Stimulated activated CD8-positive, alpha-beta memory T cell treated with anti-CD3 and anti-CD28 coated beads, Interleukin-2, amount 100 ng/mL, for 48 hours (primary cell): Measurements from ENCODE around the gene GAS7.
"Not testable (repeated sequence)": the region's sequence is repeated elsewhere in the genome, so short reads cannot be mapped to it uniquely, and the experiment has no call there.

Source experiments
- DNase-seq, 2 donors: peaks; one replicate each; pipeline ENCODE4 v3.0.0-alpha.2; 2020; ENCODE audit warnings: low read depth in 2 of 2

Gene GAS7

DNA sequence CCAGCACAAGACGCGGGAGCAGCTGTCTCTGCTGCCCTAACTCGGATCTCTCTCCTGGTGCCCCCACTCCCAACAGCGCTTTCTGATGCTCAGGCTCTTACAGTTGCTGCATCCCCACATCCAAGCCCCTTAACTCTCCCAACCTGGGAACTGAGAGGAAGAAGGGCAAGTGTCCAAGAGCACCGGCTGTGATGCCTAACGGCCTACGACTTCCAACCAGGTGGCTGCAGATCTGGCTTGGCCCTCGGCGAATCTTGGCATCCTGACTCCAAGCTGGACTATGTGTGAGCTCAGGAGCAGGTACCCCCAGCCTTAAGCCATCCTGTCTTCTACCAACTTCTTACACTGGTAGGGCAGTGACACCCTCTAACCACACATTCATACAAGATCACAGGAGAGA, 255.1 kb downstream of the GAS7 start:
- no peak for DNase-seq

DNA sequence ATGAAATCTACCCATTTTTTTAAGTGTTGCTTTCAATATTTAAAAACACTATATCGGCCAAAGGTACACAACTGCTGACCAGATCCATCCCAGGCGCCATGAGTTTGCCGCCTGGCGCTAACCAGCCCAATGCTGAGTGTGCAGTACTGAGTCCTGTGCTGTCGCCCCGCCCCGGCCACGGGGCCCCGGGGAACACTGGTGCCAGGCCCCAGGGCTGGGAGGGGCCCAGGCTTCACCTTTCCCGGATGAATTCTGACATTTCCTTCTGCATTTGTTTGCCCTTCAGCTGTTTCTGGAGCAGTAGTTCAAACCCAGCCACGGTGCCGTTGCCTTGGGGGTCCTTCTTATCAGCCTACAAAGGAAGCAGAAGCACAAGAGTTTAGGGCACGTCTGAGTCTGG, 255.5 kb downstream of the GAS7 start:
- DNase-seq: no peak

DNA sequence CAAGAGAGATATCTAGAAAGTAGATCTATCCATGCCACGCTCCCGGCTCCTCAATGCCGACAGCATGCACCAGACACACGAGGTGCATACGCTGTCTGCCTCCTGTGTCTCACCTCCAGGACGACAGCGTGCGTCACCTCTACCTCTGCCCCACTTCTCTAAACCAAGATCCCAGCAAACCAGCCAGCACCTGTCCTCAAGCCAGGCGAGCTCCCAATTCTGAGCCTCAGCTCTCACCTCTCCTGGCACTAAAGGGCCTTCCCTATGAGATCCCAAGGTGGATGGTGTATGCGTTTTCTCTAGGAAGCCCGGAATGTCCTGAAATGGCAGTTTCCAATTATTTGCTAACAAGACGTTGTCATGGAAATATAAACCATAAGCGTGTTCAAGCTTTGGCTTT, 257.1 kb downstream of the GAS7 start:
- DNase-seq: no peak

DNA sequence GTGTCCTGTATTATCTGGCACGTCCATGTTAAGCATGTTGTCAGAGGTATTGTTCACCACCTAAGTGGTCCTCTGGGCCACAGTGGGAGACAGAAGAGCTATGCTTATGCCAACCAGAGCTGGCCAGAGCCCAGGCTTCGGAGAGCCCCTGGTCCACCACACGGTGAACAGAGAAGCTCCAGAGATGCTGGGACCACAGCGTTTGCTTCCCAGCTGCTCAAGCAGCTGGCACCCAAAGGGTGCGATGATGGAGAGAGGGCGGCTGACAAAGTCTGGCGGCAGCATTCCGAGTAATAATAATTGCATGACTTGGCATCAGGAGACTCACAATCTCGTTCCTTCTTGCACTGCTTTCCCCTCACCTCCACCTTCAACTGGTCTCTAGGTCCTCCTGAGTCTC, 257.6 kb downstream of the GAS7 start:
- no peak for DNase-seq

DNA sequence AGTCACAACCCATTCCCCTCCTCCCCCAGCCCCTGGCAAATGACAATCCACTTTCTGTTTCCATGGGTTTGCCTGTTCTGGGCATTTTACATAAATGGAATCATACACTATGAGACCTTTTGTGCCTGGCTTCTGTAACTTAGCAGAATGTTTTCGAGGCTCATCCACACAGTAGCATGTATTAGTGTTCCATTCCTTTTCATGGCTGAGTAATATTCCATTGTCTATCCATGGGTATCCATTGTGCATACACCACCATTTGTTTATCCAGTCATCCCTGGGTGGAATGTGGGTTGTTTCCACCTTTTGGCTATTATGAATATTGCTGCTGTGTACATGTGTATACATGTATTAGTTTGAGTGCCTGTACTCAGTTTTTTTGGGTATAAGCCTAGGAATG, 259.6 kb downstream of the GAS7 start:
- DNase-seq: no peak

DNA sequence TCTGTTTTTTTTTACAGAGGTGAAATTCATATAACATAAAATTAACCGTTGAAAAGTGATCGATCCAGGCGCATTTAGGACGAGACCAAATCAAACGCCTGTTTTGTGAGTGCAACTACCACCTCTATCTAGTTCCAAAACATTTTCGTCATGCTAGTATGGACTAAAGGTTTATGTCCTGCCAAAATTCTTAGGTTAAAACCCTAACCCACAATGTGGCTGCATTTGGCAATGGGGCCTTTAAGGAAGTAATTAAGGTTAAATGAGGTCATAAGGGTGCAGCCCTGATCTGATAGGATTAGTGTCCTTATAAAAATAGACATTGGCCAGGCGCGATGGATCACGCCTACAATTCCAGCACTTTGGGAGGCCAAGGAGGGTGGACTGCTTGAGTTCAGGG, 260.5 kb downstream of the GAS7 start:
- no peak for DNase-seq

DNA sequence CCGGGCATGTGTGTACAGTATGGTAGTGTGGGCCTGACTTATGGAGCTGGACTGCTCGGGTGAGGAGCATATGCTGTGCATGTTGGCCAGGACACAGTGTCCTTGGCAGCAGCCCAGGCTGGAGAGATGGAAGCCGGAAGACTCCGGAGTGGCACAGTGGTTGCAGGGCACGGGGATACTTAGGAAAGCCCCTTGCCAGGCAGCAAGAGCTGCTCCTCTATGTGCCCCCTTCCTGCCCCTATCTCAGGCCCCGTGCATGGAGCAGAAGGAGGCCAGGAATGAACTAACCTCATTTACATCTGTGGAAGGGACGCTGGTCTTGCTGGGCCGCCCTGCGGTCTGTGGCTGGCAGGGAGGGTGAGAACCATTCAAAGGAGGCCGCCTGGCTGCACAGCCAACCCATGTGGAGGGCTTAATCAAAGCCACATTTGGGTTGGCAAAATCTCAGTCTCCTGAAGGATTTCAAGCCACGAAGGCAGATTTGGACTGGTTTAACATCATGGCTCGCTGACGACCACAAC, 261.1 kb downstream of the GAS7 start:
- DNase-seq: no peak

DNA sequence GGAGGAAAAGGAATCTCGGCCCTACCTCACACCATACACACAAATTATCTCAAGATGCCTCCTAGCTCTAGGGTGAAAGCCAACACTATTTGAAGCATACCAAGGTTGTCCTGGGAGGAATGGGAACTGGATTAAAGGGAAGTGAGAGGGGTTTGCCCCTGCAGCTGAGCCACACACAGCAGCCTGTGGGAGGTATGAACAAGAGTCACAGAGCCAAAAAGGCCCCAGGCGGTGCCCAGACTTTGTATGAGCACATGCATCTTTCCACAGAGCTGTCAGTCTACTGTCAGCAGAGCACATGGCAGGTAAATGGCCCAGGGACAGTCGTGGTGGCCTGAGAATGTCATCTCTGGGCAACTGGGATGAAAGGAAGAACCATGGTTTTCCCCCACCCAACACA, 262.3 kb downstream of the GAS7 start:
- no peak for DNase-seq

DNA sequence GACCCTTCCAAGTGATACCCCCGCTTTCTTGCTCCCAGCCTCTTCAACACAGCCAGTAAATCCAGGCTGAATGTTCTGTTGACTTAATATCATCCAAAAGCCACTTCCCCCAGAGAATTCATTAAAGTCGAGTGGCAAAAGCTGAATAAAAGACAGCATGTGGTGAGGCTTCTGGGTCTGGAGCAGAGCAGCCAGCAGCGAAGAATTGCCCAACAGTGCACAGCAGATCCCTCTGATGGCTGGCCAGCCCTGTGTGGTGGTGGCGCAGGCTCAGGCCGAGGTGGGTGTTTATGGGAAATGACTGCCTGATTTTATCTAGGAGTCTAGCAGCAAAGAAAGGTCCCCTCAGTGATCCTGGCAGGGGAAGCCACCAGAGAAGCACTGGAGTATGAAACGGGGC, 263.0 kb downstream of the GAS7 start:
- no peak for DNase-seq

DNA sequence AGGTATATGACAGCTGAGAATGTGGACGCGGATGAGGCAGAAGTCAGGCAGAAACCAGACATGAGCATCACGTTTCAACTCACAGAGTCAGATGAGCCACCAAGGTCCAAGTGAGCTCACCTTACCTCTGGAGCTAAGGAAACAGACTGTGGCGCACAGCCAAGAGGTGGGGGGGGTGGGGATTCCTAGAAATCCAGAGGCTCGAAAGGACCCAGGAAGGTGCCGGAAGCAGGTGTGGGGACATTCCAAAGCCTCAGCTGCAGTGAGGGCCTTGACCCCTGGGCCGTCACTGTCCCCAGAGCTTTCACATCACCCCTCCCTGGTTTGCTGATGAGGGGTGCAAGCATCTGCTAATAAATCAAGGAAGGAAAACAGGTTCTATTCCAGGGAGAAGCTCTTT, 264.1 kb downstream of the GAS7 start:
- no peak for DNase-seq

DNA sequence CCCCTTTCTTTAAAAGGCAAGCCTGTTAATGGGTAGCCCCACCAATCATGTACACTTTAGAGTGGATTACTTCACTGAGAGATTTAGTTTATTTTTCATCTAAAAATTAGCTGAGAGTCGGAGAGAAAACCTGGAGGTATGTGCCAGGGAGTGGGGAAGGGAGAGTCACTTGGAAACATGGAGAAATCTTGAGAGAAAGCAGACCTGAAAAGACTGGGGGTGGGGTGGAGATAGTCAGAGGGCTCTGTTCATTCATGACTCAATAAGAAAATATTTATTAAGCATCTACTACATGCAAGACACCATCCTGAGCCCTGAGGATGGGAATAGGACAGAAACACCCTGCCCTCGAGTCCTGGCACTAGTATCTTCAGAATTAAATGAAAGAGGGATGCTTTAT, 265.9 kb downstream of the GAS7 start:
- DNase-seq: no peak

DNA sequence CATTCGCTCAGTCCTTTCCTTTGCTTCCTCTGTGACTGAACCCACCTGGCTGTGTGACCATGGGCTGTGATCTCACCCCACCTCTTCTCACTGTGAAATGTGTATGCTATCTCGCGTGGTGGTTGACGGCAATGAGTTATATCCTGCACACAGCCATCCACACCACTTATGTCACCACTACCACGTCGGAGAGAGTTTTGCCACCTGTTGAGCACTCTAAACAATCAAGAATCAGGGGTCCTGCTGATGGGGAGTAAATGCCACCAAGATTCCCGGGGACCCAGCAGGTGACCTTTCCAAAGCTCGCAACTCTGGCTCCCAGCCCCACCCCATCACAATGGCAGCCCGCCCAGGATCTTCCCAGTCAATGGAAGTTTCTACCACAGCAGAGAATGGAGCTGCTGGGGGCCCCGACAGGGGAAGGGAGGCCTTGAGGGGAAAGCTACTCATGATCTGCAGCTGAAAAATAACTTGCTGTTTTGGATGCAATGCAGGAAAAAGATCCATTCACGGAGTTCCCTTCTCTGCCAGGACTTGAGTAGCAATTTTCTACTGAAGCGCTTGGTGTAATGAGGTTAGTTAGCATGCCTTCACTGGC, 267.2 kb downstream of the GAS7 start:
- no peak for DNase-seq

DNA sequence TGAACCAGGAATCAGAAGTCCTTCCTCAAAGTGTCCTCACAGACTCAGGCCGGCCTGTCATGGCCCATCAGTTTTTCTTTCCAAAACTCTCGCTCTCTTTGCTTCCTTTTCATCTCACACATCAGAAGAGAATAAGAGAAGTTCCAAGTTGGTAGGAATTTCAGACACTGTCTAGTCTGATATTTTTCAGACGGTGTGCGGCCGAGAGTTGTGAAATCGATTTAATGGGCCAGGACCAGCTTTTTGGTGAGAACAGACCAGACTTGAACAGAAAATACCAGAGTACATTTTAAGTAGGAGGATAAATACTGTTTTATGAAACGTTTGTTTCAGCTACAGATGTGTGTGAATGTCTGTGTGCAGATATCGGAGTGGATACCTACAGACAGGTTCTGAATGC, 268.5 kb downstream of the GAS7 start:
- DNase-seq: no peak

DNA sequence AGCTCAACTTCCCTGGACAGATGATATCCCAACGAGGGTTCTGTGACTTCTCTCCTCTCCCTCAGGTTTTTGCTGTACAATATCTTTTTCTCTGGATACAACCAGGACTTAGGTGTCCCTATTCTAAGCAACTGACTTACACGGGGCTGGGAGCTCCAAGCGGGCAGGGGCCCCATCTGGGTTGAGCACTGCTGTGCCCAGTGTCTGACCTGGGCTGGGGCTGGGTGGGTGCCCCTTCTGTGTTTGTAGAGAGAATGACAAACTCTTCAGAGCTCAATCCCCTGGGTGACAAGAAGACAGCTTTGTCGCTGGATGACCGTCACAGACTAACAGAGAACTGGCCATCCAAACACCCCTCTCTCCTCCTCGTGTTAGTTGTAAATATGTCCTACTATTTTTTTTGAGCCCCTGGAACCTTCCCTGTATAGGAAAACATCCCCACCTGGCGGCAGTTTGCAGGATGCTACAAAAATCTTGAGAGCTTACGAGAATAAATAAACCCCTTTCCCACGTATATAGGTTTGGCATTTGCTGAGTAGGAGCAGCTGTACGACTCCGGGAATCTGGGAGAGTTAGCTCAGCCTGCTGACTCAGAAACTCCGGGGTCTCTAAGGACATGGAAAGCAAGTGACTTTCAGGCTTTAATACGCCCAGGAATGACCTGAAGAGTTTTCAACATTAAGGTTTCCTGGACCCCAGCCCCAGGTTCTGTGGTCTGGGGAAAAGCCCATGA, 269.6 kb downstream of the GAS7 start:
- no peak for DNase-seq

DNA sequence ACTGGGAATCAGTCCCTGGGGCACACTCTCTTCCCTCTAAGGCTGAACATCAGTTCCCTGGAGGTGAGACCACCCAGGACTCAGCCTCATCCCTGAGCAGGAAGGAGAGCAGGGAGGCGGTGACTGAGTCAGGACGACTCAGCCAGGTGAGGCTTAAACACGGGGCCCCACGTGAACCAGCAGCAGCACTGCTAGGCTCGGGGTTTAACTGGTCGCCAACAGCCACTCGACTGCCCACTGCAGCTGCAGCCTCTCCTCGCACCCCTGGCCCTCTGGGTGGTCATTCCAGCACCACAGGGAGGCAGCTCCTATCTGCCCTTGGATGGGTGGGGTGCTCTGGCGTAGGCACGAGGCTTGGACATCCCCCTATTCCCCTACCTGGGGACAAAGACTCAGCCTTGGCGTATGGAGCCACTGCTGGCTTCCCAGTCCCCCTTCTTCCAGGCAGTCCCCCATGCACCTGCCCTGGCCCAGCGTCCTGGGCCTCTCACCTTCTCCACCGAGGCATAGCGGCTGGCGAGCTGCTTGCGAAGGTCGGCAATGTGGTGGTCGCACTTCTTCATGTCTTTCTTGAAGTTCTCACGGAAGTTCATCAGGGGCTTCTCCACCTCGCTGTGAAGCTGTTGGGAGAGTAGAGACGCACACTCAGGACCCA, 272.1 kb downstream of the GAS7 start:
- DNase-seq: no peak

DNA sequence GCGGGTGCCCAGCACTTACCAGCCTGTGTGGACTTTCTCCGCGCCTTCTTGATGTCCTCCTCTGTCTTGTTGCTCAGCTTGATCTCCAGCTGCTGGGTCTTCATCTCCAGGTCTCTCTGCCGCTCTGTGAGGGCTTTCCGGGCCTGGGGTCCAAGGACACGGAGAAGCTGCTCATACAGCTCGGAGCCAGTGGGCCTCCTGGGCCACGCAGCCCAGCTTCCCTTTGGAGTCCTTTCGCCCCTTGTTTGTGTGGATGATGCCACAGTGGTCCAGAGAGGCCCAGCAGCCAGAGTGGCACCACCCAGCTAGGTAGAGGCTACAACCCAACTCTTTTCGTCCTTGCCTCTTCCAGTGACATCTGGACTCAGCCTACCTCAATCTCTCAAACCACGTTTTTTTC, 272.9 kb downstream of the GAS7 start:
- no peak for DNase-seq

DNA sequence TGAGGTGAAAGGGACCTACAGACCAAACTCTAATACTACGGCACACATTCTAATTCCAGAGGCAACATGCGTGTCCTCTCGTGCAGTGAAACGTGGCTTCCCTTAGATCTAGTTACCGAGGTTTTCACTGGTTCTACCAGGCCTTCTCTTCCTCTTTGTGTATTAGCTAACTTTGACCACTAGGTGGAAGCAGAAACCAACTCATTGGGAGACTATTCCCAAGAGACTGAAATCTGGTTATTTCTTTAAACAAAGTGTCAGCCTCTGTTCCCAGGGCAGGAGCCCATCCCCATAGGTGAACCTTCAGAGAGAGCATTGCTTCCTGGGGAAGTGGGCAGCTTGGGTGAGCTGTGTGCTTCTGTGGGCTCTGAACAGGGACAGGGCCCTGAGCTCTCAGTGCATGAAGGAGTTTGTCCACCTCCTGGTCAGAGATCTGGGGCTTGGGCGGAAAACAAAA, 273.6 kb downstream of the GAS7 start:
- DNase-seq: no peak

DNA sequence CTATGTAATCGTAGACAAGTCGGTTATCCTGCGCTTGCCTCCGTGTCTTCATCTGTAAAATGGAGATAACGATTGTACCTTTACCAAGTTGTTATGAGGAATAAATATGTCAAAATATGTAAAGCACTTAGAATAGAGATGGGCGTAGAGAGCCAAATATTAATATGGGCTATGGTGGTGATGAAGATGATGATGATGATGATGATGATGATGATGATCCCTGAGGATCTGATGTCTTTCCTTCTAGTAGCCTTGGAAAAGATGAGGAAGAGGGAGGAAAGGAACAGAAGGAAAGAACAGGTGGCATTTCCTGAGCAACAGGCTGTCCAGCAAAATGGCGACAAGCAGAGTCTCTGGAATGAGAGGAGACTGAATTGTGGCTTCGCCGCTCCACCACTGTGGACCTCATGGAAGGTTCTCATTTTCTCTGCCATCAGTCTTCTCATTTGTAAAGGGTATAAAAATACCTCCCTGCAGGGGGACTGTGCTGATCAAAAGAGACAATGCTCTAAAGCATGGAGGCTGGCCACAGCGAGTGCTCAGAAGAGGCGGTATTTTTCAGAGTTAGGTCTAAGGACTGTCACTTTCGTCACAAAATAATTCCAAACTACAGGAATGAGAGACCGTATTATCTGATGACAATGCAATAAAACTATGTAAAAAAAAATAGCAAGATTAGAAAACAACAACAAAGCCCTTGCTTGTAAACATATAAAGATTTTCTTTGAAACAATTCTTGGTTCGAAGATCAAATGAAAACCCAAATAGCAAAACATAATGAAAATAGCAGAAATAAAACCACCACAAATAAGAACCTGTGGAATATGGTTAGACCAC, 276.2 kb downstream of the GAS7 start:
- DNase-seq: no peak

DNA sequence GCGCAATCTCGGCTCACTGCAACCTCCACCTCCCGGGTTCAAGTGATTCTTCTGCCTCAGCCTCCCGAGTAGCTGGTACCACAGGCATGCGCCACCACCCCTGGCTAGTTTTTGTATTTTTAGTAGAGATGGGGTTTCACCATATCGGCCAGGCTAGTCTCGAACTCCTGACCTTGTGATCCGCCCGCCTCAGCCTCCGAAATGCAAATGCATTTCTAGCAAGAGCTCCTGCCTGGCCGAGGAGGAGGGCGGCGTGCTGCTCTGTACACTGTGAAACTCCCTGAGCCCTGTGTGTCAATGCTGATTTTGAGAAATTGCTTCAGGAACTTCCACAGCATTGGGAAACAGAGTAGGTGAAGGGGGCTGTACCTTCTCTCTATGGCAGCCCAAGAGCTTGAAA, 277.2 kb downstream of the GAS7 start:
- not testable (repeated sequence) for DNase-seq

DNA sequence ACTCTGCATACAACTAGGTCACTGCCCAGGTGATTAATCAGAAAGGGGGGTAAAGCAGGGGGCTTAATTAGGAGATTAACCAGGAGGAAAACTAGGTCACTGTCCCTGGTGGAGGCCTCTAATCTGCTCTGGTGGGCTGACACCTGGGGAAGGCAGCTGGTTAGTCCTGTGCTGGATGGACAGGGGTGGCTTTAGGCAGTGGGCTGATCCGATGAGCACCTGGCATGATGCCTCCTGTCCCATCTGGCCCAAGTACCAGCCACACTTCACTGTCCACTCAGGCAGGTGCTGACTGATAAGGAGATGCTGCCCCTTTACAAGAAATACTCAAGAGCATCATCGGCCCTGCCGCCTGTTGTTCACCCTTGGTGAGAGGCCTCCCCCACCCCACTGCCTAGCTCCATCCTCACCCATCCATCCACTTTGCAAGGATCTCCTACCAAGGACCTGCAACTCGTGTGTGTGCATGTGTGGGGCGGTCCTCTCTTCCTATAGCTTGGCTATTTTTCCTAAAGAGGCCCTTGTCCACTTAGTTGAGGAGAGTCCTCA, 279.5 kb downstream of the GAS7 start:
- no peak for DNase-seq

DNA sequence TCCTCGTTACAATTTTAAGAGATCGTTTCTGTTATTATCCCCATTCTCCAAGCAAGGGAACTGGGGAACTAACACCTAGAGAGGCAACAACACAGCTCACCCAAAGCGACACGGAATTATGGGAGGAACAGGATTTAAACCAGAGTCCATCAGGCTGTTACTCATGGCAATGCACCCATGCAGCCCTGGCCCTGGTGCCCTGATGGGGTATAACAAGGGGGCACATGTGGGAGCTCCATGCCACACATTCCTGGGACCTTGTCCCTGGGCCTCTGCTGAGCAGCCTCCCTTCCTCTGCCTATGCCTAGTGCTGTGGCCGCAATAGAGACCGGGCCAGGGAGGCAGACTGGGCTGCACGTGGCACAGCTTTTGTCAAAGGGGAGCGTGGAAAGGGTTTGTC, 280.1 kb downstream of the GAS7 start:
- DNase-seq: no peak

DNA sequence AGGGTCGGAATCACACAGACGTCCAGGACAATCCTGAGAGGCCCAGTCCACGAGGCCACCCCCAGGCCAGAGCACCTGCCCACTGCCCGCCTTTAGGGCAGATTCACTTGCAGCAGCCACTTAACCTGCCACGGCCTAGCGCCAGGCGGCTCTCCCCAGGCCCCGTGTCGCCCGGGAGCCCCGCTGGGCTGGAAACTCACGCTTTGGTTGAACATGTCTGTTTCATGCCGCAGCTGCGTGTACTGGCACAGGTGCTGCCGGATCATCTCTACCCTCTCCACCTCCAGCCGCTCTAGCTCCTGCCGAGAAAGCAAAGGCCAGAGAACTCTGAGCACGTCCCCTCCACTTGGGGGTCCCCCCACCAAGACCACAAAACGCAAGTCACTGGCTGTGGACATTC, 280.6 kb downstream of the GAS7 start:
- no peak for DNase-seq
